GM13976 (cell line): ENCODE data around the gene DISP3.

ENCODE experiments used
- DNase-seq: peaks from one replicate; pipeline ENCODE4 v3.0.0; 2012; ENCODE audit warnings: low spot score
- CTCF ChIP-seq: IDR thresholded peaks from 2 replicates; pipeline ENCODE4 v1.5.1; 2012; ENCODE audit warnings: borderline replicate concordance, mild to moderate bottlenecking; ENCODE audit not compliant: insufficient read depth; ENCODE audit errors: extremely low read depth, missing control alignments, control extremely low read depth
- in situ Hi-C: fragments of 300-500 bp; cut with MboI; formaldehyde crosslinking; loops from one replicate; pipeline ENCODE4 v1.12.0; 2022; ENCODE audit warnings: low sequenced_read_pairs, mixed read lengths, inconsistent platforms; ENCODE audit not compliant: unreplicated experiment

Gene DISP3

GRCh38 chr1:11478571-11479374, at the start of gene DISP3:
Gene DISP3 (plus strand): TSS chr1:11479155. CDS start chr1:11500993, 21,838 bp downstream.
- peak; percentile 96 for DNase-seq
- peak; percentile 61 for TF ChIP-seq CTCF
- in situ Hi-C loops, result no loop called here

- in situ Hi-C loops, result no loop called here
- DNase-seq, result no peak
- TF ChIP-seq CTCF, result no peak
Measured at GRCh38 chr1:11429226-11429625, 49.7 kb upstream of the DISP3 start.

- TF ChIP-seq CTCF, result no peak
- in situ Hi-C loops, result no loop called here
- no peak for DNase-seq
Measured at GRCh38 chr1:11429935-11430334, 49.0 kb upstream of the DISP3 start.

GRCh38 chr1:11431941-11432507, 46.9 kb upstream of the DISP3 start:
- in situ Hi-C loops, result no loop called here
- DNase-seq, result no peak
- TF ChIP-seq CTCF, result no peak

GRCh38 chr1:11432526-11432925, 46.4 kb upstream of the DISP3 start:
- in situ Hi-C loops, result no loop called here
- no peak for DNase-seq
- TF ChIP-seq CTCF, result no peak

- no peak for DNase-seq
- no peak for TF ChIP-seq CTCF
- in situ Hi-C loops, result no loop called here
Measured at GRCh38 chr1:11434501-11434900, 44.5 kb upstream of the DISP3 start.

GRCh38 chr1:11434926-11435325, 44.0 kb upstream of the DISP3 start:
- TF ChIP-seq CTCF, result no peak
- DNase-seq, result no peak
- in situ Hi-C loops, result no loop called here
